Measurements from ENCODE around the gene CPEB4. TPM values are rescaled to one million over a fixed set of nuclear protein-coding genes. Genes with fewer than 3 reads are reported as not detected.

The CPEB4 gene
- total RNA-seq, 1 experiment from 2014 or later: 1.4 TPM

DNA sequence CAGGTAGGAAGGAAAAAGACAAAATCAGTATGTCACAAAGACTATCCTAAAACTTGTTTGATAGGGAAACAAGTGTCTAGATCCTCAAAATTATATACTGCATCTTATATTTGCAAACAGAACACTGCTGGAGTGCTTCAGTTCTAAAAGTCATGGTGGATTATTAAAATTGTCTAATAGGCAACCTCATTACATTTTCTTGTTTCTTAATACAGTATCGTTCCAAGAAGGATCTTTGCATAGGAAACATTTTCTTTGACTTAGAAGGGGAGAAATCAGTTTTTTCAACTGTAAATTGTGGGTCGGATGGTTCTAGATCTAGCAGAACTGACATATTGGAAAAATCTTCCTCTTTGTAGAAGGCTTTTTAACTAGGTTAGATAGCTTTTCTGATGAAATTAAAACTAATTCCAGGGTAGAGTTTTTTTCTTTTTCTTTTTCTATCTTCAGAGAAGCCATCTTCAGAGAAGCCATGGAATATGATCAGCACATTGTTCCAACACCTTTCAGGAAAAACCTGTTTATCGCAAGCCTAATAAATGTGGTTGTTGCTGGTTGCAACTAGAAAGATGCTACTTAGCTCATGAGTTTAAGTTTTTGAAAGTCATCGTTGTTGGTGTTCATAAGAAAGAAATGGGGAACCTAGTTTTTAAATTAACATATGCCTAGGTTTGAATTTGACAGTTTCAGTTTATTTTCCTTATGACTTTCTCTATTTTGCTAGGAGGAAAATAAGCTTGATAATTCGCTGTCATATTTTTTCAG is 7.4 kb downstream of the CPEB4 start:
- H3K79me2 ChIP-seq (ENCODE audit: low read length): no peaks in the 10 kb centered on the region
- H3K4me1 ChIP-seq (ENCODE audit: low read length): no peaks in the 10 kb centered on the region
- H3K36me3 ChIP-seq (ENCODE audit: insufficient read depth, low read length): no peaks in the 10 kb centered on the region
- no peak overlapping the region for H3K4me3 ChIP-seq (ENCODE audit: low read length)
- H3K4me2 ChIP-seq (ENCODE audit: low read depth, low read length, poor library complexity, severe bottlenecking): no peak overlapping the region
- no peaks in the 10 kb centered on the region for H3K27me3 ChIP-seq (ENCODE audit: low read length)
- DNase-seq: no peak
- no peak overlapping the region for H3K27ac ChIP-seq (ENCODE audit: low read length)
- H4K20me1 ChIP-seq (ENCODE audit: insufficient read depth, low read depth, low read length): no peaks in the 10 kb centered on the region
- no peaks in the 10 kb centered on the region for H3K9me2 ChIP-seq (replicated peaks; ENCODE audit: insufficient read depth, low read length)
- no peak overlapping the region for H2AFZ ChIP-seq (ENCODE audit: low read length)
- no peak overlapping the region for H3K9ac ChIP-seq (ENCODE audit: low read length)
- no peaks in the 10 kb centered on the region for H3K9me3 ChIP-seq (ENCODE audit: low read length)

GRCh38 chr5:173896631-173897030 is 8.5 kb downstream of the CPEB4 start:
- Histone ChIP-seq H3K27ac (ENCODE audit: low read length) (no peak overlapping the region), H3K9me2 (replicated peaks; ENCODE audit: insufficient read depth, low read length) (no peaks in the 10 kb centered on the region), H3K4me2 (ENCODE audit: low read depth, low read length, poor library complexity, severe bottlenecking) (no peak overlapping the region)

GRCh38 chr5:173901705-173902104 is 13.6 kb downstream of the CPEB4 start:
- no peak overlapping the region for H2AFZ ChIP-seq (ENCODE audit: low read length)
- H3K79me2 ChIP-seq (ENCODE audit: low read length): no peaks in the 10 kb centered on the region
- no peak overlapping the region for H3K4me2 ChIP-seq (ENCODE audit: low read depth, low read length, poor library complexity, severe bottlenecking)

More at GRCh38 chr5:173896631-173897030, 8.5 kb downstream of the CPEB4 start:
- Histone ChIP-seq H3K4me3 (ENCODE audit: low read length) (no peak overlapping the region), H3K9ac (ENCODE audit: low read length) (no peak overlapping the region), H3K9me3 (ENCODE audit: low read length) (no peaks in the 10 kb centered on the region), H3K79me2 (ENCODE audit: low read length) (no peaks in the 10 kb centered on the region), H3K27me3 (ENCODE audit: low read length) (no peaks in the 10 kb centered on the region), H2AFZ (ENCODE audit: low read length) (no peak overlapping the region), H3K36me3 (ENCODE audit: insufficient read depth, low read length) (no peaks in the 10 kb centered on the region), H4K20me1 (ENCODE audit: insufficient read depth, low read depth, low read length) (no peaks in the 10 kb centered on the region), H3K4me1 (ENCODE audit: low read length) (no peaks in the 10 kb centered on the region)
- DNase-seq: no peak

GRCh38 chr5:173902334-173902733 is 14.2 kb downstream of the CPEB4 start:
- Histone ChIP-seq H3K9ac (ENCODE audit: low read length) (no peak overlapping the region), H4K20me1 (ENCODE audit: insufficient read depth, low read depth, low read length) (no peaks in the 10 kb centered on the region), H3K36me3 (ENCODE audit: insufficient read depth, low read length) (no peaks in the 10 kb centered on the region), H3K27ac (ENCODE audit: low read length) (no peak overlapping the region), H2AFZ (ENCODE audit: low read length) (no peak overlapping the region), H3K4me2 (ENCODE audit: low read depth, low read length, poor library complexity, severe bottlenecking) (no peak overlapping the region), H3K9me2 (replicated peaks; ENCODE audit: insufficient read depth, low read length) (no peaks in the 10 kb centered on the region), H3K4me3 (ENCODE audit: low read length) (no peak overlapping the region), H3K27me3 (ENCODE audit: low read length) (no peaks in the 10 kb centered on the region), H3K79me2 (ENCODE audit: low read length) (no peaks in the 10 kb centered on the region), H3K9me3 (ENCODE audit: low read length) (no peaks in the 10 kb centered on the region), H3K4me1 (ENCODE audit: low read length) (no peaks in the 10 kb centered on the region)
- no peak for DNase-seq

More at GRCh38 chr5:173901705-173902104, 13.6 kb downstream of the CPEB4 start:
- Histone ChIP-seq H3K36me3 (ENCODE audit: insufficient read depth, low read length) (no peaks in the 10 kb centered on the region), H3K9me3 (ENCODE audit: low read length) (no peaks in the 10 kb centered on the region), H4K20me1 (ENCODE audit: insufficient read depth, low read depth, low read length) (no peaks in the 10 kb centered on the region), H3K4me3 (ENCODE audit: low read length) (no peak overlapping the region), H3K9me2 (replicated peaks; ENCODE audit: insufficient read depth, low read length) (no peaks in the 10 kb centered on the region), H3K4me1 (ENCODE audit: low read length) (no peaks in the 10 kb centered on the region), H3K27me3 (ENCODE audit: low read length) (no peaks in the 10 kb centered on the region), H3K27ac (ENCODE audit: low read length) (no peak overlapping the region), H3K9ac (ENCODE audit: low read length) (no peak overlapping the region)
- no peak for DNase-seq

DNA sequence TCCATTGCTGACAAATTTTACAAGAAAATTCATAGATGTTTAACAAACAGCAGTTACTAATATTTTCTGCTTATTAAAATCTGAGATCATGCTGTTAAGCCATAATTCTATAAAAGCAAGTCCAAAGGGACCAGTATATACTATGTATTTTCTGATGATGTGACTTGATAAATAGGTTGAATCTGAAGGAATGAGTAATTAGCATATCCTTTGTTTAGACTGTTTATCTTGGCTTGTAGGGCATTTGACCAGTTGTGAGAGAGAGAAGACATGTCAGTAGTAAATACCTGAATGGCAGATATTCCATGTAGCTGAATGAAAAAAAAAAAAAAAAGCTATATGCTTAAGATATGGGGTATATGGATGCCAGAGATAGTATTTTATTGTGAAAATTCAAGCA is 14.6 kb downstream of the CPEB4 start:
- Histone ChIP-seq H3K4me2 (ENCODE audit: low read depth, low read length, poor library complexity, severe bottlenecking) (no peak overlapping the region), H3K27ac (ENCODE audit: low read length) (no peak overlapping the region), H4K20me1 (ENCODE audit: insufficient read depth, low read depth, low read length) (no peaks in the 10 kb centered on the region)

GRCh38 chr5:173903396-173904140 is 15.4 kb downstream of the CPEB4 start:
- no peak overlapping the region for H3K4me3 ChIP-seq (ENCODE audit: low read length)
- no peaks in the 10 kb centered on the region for H3K79me2 ChIP-seq (ENCODE audit: low read length)
- H2AFZ ChIP-seq (ENCODE audit: low read length): no peak overlapping the region
- DNase-seq: no peak
- H3K27me3 ChIP-seq (ENCODE audit: low read length): no peaks in the 10 kb centered on the region
- H3K27ac ChIP-seq (ENCODE audit: low read length): no peak overlapping the region
- no peak overlapping the region for H3K4me2 ChIP-seq (ENCODE audit: low read depth, low read length, poor library complexity, severe bottlenecking)
- H3K9me3 ChIP-seq (ENCODE audit: low read length): no peaks in the 10 kb centered on the region
- no peak overlapping the region for H3K9ac ChIP-seq (ENCODE audit: low read length)
- H3K9me2 ChIP-seq (replicated peaks; ENCODE audit: insufficient read depth, low read length): no peaks in the 10 kb centered on the region
- H3K36me3 ChIP-seq (ENCODE audit: insufficient read depth, low read length): no peaks in the 10 kb centered on the region
- H4K20me1 ChIP-seq (ENCODE audit: insufficient read depth, low read depth, low read length): no peaks in the 10 kb centered on the region
- H3K4me1 ChIP-seq (ENCODE audit: low read length): peaks cover 6% of the 10 kb centered on the region

More for the DNA sequence above, 14.6 kb downstream of the CPEB4 start:
- Histone ChIP-seq H3K4me1 (ENCODE audit: low read length) (peaks cover 1% of the 10 kb centered on the region), H3K9me2 (replicated peaks; ENCODE audit: insufficient read depth, low read length) (no peaks in the 10 kb centered on the region), H3K9ac (ENCODE audit: low read length) (no peak overlapping the region), H2AFZ (ENCODE audit: low read length) (no peak overlapping the region), H3K36me3 (ENCODE audit: insufficient read depth, low read length) (no peaks in the 10 kb centered on the region), H3K4me3 (ENCODE audit: low read length) (no peak overlapping the region), H3K79me2 (ENCODE audit: low read length) (no peaks in the 10 kb centered on the region), H3K27me3 (ENCODE audit: low read length) (no peaks in the 10 kb centered on the region), H3K9me3 (ENCODE audit: low read length) (no peaks in the 10 kb centered on the region)
- no peak for DNase-seq

DNA sequence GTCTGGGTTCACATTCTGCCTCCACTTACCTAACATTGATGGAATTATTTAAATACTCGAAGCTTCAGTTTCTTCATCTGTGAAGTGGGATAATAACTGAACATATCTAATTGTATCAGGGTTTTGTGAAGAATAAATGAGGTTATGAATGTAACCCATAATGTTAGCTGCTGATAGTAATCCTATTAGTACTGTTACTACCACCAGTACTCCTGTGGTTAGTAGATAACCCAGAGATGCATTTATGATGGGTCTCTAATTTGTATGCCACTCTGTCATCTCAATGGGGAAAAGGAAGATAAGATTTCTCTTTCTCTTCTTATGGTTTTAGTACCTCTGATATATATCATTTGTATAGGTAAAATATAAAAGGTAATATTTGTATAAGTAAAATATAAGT is 16.0 kb downstream of the CPEB4 start:
- Histone ChIP-seq H3K4me2 (ENCODE audit: low read depth, low read length, poor library complexity, severe bottlenecking) (no peak overlapping the region), H3K27ac (ENCODE audit: low read length) (no peak overlapping the region), H3K36me3 (ENCODE audit: insufficient read depth, low read length) (no peaks in the 10 kb centered on the region), H4K20me1 (ENCODE audit: insufficient read depth, low read depth, low read length) (no peaks in the 10 kb centered on the region), H3K79me2 (ENCODE audit: low read length) (no peaks in the 10 kb centered on the region), H3K4me3 (ENCODE audit: low read length) (no peak overlapping the region), H3K4me1 (ENCODE audit: low read length) (peaks cover 6% of the 10 kb centered on the region), H3K9me3 (ENCODE audit: low read length) (no peaks in the 10 kb centered on the region), H3K9me2 (replicated peaks; ENCODE audit: insufficient read depth, low read length) (no peaks in the 10 kb centered on the region), H3K9ac (ENCODE audit: low read length) (no peak overlapping the region), H3K27me3 (ENCODE audit: low read length) (no peaks in the 10 kb centered on the region), H2AFZ (ENCODE audit: low read length) (no peak overlapping the region)
- DNase-seq: no peak

DNA sequence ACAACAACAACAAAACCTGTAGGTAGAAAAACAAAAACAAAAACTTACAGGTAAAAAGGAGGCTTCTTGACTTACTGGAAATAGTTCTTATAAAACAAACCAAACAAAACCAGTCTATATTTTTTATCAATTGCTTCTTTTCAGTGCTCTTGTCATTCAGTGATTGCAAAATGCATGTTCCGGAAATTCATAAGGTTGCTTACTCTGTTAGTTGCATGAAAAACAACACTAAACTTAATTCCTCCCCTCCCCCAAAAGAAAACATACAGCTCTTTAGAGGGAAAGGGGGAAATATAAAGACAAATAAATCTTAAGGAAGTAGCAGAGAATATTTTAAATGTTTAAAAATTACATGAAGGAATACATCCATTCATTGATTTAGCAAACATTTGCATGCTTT is 19.1 kb downstream of the CPEB4 start:
- Histone ChIP-seq H4K20me1 (ENCODE audit: insufficient read depth, low read depth, low read length) (no peaks in the 10 kb centered on the region), H2AFZ (ENCODE audit: low read length) (no peak overlapping the region), H3K9ac (ENCODE audit: low read length) (no peak overlapping the region), H3K79me2 (ENCODE audit: low read length) (no peaks in the 10 kb centered on the region), H3K27ac (ENCODE audit: low read length) (no peak overlapping the region), H3K9me2 (replicated peaks; ENCODE audit: insufficient read depth, low read length) (no peaks in the 10 kb centered on the region), H3K36me3 (ENCODE audit: insufficient read depth, low read length) (no peaks in the 10 kb centered on the region), H3K4me1 (ENCODE audit: low read length) (peaks cover 6% of the 10 kb centered on the region), H3K4me3 (ENCODE audit: low read length) (no peak overlapping the region), H3K27me3 (ENCODE audit: low read length) (no peaks in the 10 kb centered on the region), H3K9me3 (ENCODE audit: low read length) (no peaks in the 10 kb centered on the region), H3K4me2 (ENCODE audit: low read depth, low read length, poor library complexity, severe bottlenecking) (no peak overlapping the region)
- no peak for DNase-seq
